ENCODE results near the gene ADAMTS2. TPM values are rescaled to one million over a fixed set of nuclear protein-coding genes. Genes with fewer than 3 reads are reported as not detected.

Gene ADAMTS2
- total RNA-seq, result 0.29 and 0.65 TPM in 2 replicates

DNA sequence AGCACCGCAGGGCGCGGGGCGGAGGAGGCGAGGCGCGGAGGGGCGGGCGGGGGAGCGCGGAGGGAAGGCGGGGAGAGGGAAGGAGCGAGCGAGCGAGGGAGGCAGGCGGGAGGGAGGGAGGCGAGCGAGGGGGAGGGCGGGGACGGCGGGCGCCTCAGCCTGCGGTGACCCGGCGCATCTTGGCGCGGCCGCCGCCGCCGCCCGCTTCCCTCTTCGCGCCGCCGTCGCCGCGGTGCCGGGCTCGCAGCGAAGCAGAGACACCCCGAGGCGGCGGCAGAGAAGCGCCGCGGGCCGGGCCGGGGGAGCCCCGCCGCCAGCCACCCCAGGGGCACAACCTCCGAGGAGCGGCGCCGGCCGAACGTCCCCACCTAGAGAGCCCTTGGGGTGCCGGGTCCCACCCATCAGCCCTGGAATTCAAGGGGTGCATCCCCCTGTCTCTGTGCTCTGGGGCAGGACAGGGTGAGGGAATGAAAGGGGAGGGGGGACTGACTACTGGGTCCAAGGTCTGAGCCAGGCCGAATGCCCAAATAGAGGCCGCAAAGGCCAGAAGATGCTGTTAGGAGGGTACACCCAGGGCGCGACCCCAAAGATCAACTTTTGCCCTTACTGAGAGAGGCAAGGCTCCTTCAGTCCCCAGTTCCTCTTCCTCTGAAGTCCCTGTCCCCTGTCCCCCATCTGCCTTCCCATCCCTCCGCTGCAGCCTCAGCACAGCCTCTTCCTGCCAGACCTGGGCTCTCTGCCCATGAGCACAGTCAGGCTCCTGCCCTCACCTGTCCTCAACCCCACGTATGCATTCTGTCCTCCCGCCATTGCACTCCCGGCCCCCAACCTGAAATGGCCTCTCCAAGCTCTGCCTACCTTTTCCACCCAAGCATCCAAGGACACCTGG lies at the start of gene ADAMTS2:
ADAMTS2 (minus strand) TSS at position 29 of the 889 bp plus-strand sequence. CDS start 133 bp downstream, outside the sequence.
- TF ChIP-seq, protein P1, sequence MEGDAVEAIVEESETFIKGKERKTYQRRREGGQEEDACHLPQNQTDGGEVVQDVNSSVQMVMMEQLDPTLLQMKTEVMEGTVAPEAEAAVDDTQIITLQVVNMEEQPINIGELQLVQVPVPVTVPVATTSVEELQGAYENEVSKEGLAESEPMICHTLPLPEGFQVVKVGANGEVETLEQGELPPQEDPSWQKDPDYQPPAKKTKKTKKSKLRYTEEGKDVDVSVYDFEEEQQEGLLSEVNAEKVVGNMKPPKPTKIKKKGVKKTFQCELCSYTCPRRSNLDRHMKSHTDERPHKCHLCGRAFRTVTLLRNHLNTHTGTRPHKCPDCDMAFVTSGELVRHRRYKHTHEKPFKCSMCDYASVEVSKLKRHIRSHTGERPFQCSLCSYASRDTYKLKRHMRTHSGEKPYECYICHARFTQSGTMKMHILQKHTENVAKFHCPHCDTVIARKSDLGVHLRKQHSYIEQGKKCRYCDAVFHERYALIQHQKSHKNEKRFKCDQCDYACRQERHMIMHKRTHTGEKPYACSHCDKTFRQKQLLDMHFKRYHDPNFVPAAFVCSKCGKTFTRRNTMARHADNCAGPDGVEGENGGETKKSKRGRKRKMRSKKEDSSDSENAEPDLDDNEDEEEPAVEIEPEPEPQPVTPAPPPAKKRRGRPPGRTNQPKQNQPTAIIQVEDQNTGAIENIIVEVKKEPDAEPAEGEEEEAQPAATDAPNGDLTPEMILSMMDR (conservative IDR thresholded peaks at IDR 0.05; ENCODE audit: low read depth, low read length), result no peak
- DNase-seq (ENCODE audit: low read depth), result no peak
- peak within 1 kb of the TSS; percentile 64 for H3K4me3 ChIP-seq (ENCODE audit: low read depth, low read length)

DNA sequence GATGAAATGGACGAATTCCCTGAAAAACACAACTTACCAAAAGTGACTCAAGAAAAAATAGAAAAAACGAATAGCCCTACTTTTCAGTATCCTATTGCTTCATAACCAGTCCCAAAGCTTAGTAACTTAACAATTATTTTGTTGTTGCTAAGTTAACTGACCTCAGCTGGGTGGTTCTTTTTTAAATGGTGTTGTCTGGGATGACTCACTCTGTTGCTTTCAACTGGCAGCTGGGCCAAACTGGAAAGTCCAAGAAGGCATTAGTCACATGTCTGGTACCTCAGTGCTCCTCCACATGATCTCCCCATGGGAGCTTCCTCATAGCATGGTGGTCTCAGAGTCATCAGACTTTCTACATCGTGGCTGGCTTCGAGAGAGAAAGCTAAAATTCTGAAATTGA lies 47.8 kb upstream of the ADAMTS2 start:
- no peak overlapping the region for H3K4me3 ChIP-seq (ENCODE audit: low read depth, low read length)
- DNase-seq (ENCODE audit: low read depth), result no peak
- TF ChIP-seq, protein P1 (conservative IDR thresholded peaks at IDR 0.05; ENCODE audit: low read depth, low read length), result no peak

DNA sequence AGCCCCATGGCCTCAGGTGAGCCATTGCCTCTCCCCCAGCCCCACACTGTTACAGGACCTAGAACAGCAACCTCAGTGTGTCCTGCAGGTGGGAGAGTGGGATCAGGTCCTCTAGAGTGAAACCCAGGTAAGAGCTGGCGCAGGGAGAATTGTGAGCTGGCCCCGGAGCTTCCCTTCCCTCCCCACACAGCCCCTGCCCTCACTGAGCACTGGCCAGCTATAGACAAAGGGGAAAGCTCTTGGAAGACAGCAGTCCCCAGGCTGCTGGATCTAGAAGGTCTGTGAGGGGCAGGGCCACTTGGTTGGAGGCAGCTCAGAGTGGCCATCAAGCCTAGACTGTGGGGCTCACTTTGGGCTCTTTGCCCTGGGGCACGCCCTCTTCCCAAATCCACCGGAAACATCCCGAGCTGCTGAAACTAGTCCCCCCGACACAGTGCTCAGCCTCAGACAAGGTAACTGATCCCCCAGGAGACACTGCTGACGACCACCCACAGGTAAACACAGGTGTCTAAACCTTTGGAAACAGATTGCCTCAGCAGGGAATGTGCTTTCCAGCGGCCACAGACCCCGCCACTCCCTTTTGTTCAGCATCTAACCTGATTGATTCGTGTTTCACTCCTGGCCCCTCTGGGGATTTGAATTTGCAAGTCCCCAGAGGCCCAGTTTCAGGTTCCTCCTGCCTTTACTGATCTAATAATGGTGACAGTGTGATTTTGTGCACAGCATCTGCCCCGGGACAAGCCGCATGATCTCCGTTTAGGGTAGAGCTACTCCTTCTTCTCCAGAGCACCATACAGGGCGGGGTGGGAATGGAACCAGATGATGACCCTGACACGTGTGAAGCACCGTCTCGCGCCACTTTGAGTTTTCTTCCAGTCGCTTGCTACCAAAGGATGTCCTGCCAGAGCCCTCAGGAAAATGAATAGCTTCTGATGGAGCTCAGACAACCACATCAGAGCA lies 42.2 kb upstream of the ADAMTS2 start:
- no peak for DNase-seq (ENCODE audit: low read depth)
- H3K4me3 ChIP-seq (ENCODE audit: low read depth, low read length), result no peak overlapping the region
- TF ChIP-seq, protein P1 (conservative IDR thresholded peaks at IDR 0.05; ENCODE audit: low read depth, low read length), result no peak

DNA sequence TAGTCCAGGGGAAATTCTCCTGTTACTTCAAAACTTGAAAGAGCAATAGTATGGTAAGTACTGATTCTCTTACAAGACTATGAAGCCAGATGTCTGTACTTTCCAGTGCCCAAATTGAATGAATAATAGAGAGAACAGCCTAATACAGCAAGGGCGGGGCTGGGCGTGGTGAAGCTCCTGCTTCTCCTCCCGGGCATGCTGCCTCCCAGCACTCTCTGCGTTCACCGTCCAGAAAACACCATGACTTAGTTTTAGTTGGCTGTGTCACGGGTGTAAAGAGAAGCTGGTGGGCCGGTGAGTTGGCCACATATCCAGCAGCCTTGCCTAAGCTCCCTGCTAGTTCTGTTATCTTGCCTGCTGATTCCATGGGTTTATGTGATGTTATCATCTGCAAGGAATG lies 40.7 kb upstream of the ADAMTS2 start:
- no peak overlapping the region for H3K4me3 ChIP-seq (ENCODE audit: low read depth, low read length)
- TF ChIP-seq, protein P1 (conservative IDR thresholded peaks at IDR 0.05; ENCODE audit: low read depth, low read length), result no peak
- DNase-seq (ENCODE audit: low read depth), result no peak

DNA sequence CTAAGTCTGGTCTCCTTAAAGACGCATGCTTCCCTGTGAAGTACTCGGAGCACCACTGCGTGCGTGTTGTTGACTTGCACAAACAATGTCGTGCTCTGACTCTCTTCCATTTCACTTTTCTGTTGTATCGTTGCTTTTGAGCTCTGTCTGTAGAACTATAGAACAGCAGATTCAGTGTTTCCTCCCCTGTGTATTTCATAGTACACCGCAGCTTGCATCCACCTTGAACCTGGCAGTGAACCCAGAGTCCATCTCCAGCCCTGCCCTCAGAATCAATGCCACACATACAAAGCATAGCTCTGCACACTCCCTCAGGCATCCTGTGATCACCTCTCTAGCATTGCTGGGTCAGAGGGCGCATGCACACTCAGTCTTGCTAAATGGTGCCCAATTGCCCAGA lies 37.2 kb upstream of the ADAMTS2 start:
- H3K4me3 ChIP-seq (ENCODE audit: low read depth, low read length), result no peak overlapping the region
- no peak for DNase-seq (ENCODE audit: low read depth)
- TF ChIP-seq, protein P1 (conservative IDR thresholded peaks at IDR 0.05; ENCODE audit: low read depth, low read length), result no peak

DNA sequence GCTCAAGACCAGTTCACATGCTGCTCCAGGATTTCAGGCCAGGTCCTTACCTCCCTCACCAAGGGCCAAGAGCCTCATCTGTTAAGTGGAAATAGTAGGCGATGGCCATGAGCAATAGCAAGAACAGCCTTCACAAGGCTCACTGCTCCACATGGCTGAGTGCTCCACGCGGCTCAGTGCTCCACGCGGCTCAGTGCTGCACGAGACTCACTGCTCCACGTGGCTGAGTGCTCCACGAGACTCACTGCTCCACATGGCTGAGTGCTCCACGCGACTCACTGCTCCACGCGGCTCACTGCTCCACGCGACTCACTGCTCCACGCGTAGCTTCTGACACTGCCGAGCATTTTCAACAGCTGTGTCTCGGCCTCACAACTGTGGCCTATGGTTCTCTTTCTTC lies 36.4 kb upstream of the ADAMTS2 start:
- H3K4me3 ChIP-seq (ENCODE audit: low read depth, low read length), result no peak overlapping the region
- no peak for DNase-seq (ENCODE audit: low read depth)
- TF ChIP-seq, protein P1 (conservative IDR thresholded peaks at IDR 0.05; ENCODE audit: low read depth, low read length), result no peak

All from epithelial cell of proximal tubule (primary cell).